SU-DHL-6 (cell line): ENCODE data around the gene EME2.

Experiments used
- H2AFZ ChIP-seq: fragments of 200-600 bp; sonication (generic); 2 replicates; pipeline ENCODE4 v1.6.1; 2014; ENCODE audit warnings: low read depth, mild to moderate bottlenecking, moderate library complexity, mixed read lengths, antibody characterized with exemption, low read length; ENCODE audit not compliant: severe bottlenecking
- H3F3A ChIP-seq: fragments of 200-600 bp; shearing (Covaris generic); 2 replicates; pipeline ENCODE4 v1.6.0; 2016; ENCODE audit warnings: antibody characterized with exemption, mild to moderate bottlenecking; ENCODE audit not compliant: insufficient read depth
- H3K27ac ChIP-seq: fragments of 200-600 bp; sonication (generic); 2 replicates; pipeline ENCODE4 v1.5.1; 2016; ENCODE audit warnings: low read depth, mild to moderate bottlenecking, low read length, moderate library complexity, mixed read lengths
- H3K27me3 ChIP-seq: fragments of 200-600 bp; sonication (generic), shearing (Covaris generic); 2 replicates; pipeline ENCODE4 v1.6.0; 2014; ENCODE audit warnings: mild to moderate bottlenecking, low read length
- H3K36me3 ChIP-seq: fragments of 200-600 bp; sonication (generic); 2 replicates; pipeline ENCODE4 v1.6.1; 2014; ENCODE audit warnings: mild to moderate bottlenecking, low read length, mixed read lengths
- H3K4me2 ChIP-seq: fragments of 300-600, 200-600 bp; shearing (Covaris generic), sonication (generic); 2 replicates; pipeline ENCODE4 v1.6.0; 2014; ENCODE audit warnings: low read length, low read depth, mild to moderate bottlenecking; ENCODE audit not compliant: poor library complexity, severe bottlenecking
- H3K4me3 ChIP-seq: fragments of 200-600 bp; sonication (generic); 2 replicates; pipeline ENCODE4 v1.5.1; 2014; ENCODE audit warnings: antibody characterized with exemption, low read length, mild to moderate bottlenecking, mixed read lengths; ENCODE audit not compliant: insufficient read depth, poor library complexity, severe bottlenecking
- H3K79me2 ChIP-seq: fragments of 200-600 bp; sonication (generic); 2 replicates; pipeline ENCODE4 v1.6.1; 2014; ENCODE audit warnings: mild to moderate bottlenecking, low read length, moderate library complexity; ENCODE audit not compliant: insufficient read depth
- H3K9ac ChIP-seq: fragments of 200-600 bp; sonication (generic); 2 replicates; pipeline ENCODE4 v1.7.0; 2014; ENCODE audit warnings: mild to moderate bottlenecking, low read length
- H3K9me2 ChIP-seq: fragments of 200-600 bp; sonication (generic); replicated peaks from 2 replicates; pipeline ENCODE4 v1.6.1; 2014; ENCODE audit warnings: low read length; ENCODE audit not compliant: insufficient read depth
- H3K9me3 ChIP-seq: fragments of 200-600 bp; sonication (generic); 2 replicates; pipeline ENCODE4 v1.6.1; 2014; ENCODE audit warnings: low read length, mixed read lengths; ENCODE audit not compliant: insufficient read depth
- H4K20me1 ChIP-seq: fragments of 200-600 bp; sonication (generic); 2 replicates; pipeline ENCODE4 v1.6.1; 2014; ENCODE audit warnings: low read depth, mild to moderate bottlenecking, antibody characterized with exemption, low read length, moderate library complexity, mixed read lengths
- CTCF ChIP-seq: fragments of 200-600 bp; sonication (generic); IDR thresholded peaks from one replicate; pipeline ENCODE4 v1.5.1; 2017; ENCODE audit warnings: antibody characterized with exemption, mild to moderate bottlenecking, low read length, moderate library complexity; ENCODE audit not compliant: insufficient read depth, poor library complexity, severe bottlenecking
- EZH2phosphoT487 ChIP-seq: fragments of 200-600 bp; sonication (generic), shearing (Covaris generic); conservative IDR thresholded peaks from 2 replicates; pipeline ENCODE4 v1.6.1; 2018; ENCODE audit warnings: mild to moderate bottlenecking, antibody characterized with exemption, low read length, moderate library complexity, mixed read lengths

Gene EME2

DNA sequence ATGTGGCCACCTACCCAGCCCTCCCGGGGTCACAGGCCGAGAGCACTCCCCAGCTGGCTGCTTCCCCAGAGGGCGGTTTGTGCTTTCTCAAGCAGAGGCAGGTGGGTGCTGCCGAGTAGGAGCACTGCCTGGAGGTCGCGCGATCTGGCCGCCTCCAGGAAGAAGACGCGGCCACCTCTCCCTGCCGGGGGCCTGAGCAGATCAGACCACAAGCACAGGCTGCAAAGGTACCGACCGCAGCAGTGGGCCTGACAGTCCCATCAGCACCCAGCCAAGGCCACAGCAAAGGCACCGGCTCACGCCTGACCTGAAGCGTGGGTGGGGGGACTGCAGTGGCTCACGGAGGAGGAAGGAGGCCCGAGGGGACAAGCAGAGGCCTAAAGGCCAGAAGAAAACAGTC is 36.1 kb downstream of the EME2 start:
- Histone ChIP-seq H3K27me3 (no peaks in the 10 kb centered on the region), H3K4me3 (no peak overlapping the region), H3K27ac (no peak overlapping the region), H3K79me2 (no peaks in the 10 kb centered on the region), H4K20me1 (no peaks in the 10 kb centered on the region), H3K4me2 (no peak overlapping the region), H3K9ac (no peak overlapping the region), H2AFZ (no peak overlapping the region), H3K36me3 (no peaks in the 10 kb centered on the region), H3K9me2 (no peaks in the 10 kb centered on the region), H3K9me3 (no peaks in the 10 kb centered on the region), H3F3A (no peaks in the 10 kb centered on the region)
- TF ChIP-seq EZH2phosphoT487 = no peak
- no peak for TF ChIP-seq CTCF

- Histone ChIP-seq H3K4me2 (no peak overlapping the region), H3K27ac (no peak overlapping the region), H3K36me3 (no peaks in the 10 kb centered on the region), H3F3A (no peaks in the 10 kb centered on the region), H4K20me1 (no peaks in the 10 kb centered on the region), H2AFZ (no peak overlapping the region), H3K9me2 (no peaks in the 10 kb centered on the region), H3K9ac (no peak overlapping the region), H3K9me3 (no peaks in the 10 kb centered on the region), H3K27me3 (no peaks in the 10 kb centered on the region), H3K4me3 (no peak overlapping the region), H3K79me2 (no peaks in the 10 kb centered on the region)
- TF ChIP-seq CTCF (no peak), EZH2phosphoT487 (no peak)
Measured at GRCh38 chr16:1809281-1809801, 36.7 kb downstream of the EME2 start.

GRCh38 chr16:1810106-1810505 is 37.5 kb downstream of the EME2 start:
- Histone ChIP-seq H3K79me2 (no peaks in the 10 kb centered on the region), H3K36me3 (no peaks in the 10 kb centered on the region), H3K4me2 (no peak overlapping the region), H3K27ac (no peak overlapping the region), H3K9me3 (no peaks in the 10 kb centered on the region), H3K4me3 (no peak overlapping the region), H4K20me1 (no peaks in the 10 kb centered on the region), H2AFZ (no peak overlapping the region), H3K9ac (no peak overlapping the region), H3K27me3 (no peaks in the 10 kb centered on the region), H3F3A (no peaks in the 10 kb centered on the region), H3K9me2 (no peaks in the 10 kb centered on the region)
- no peak for TF ChIP-seq EZH2phosphoT487
- no peak for TF ChIP-seq CTCF

DNA sequence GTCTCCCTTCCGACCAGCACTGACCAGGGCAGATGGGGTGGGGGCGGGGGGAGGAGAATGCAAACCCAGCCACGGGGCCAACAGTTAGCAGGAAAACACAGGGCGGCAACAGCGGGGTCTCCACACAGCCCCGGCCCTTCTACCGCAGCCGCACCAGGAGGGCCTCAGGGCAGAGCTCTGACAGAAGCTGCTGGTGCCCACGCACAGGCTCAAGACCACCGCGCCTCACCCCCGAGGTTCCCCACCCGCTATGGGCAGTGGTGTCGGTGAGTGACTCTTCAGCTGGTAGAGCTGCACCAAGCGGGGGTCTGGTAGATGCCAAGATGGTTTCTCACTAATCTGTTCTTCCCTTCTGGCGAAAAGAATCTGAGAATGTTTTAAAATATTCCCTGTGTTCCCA is 37.9 kb downstream of the EME2 start:
- Histone ChIP-seq H3K9me3 (no peaks in the 10 kb centered on the region), H3K27me3 (no peaks in the 10 kb centered on the region), H3F3A (no peaks in the 10 kb centered on the region), H3K4me3 (no peak overlapping the region), H3K9me2 (no peaks in the 10 kb centered on the region), H3K36me3 (no peaks in the 10 kb centered on the region), H3K9ac (no peak overlapping the region), H3K27ac (no peak overlapping the region), H2AFZ (no peak overlapping the region), H3K79me2 (no peaks in the 10 kb centered on the region), H4K20me1 (no peaks in the 10 kb centered on the region), H3K4me2 (no peak overlapping the region)
- no peak for TF ChIP-seq EZH2phosphoT487
- no peak for TF ChIP-seq CTCF
